B cell (primary cell): ENCODE data around the gene NKX6-2. TPM values are rescaled to one million over a fixed set of nuclear protein-coding genes. Genes with fewer than 3 reads are reported as not detected.

Source experiments
- ATAC-seq: fragments of 200-7000 bp; cut with Tn5 transposase; one replicate; pipeline ENCODE4 v1.10.0; 2021; ENCODE audit warnings: low read depth, mild to moderate bottlenecking, moderate number of reproducible peaks, moderate library complexity
- CTCF ChIA-PET: fragments of 350-600 bp; sonication (Branson Sonifier 250); formaldehyde crosslinking; loops from one replicate; lab custom pipeline; 2021; ENCODE audit warnings: antibody characterized with exemption, inconsistent platforms; lab: Charles Lee
- POLR2A ChIA-PET: fragments of 350-600 bp; sonication (Branson Sonifier 250); formaldehyde crosslinking; loops from one replicate; lab custom pipeline; 2021; ENCODE audit warnings: antibody characterized with exemption; lab: Charles Lee
- DNase-seq: peaks from one replicate; pipeline ENCODE4 v3.0.0; 2013
- H2AFZ ChIP-seq: 2 replicates; pipeline ENCODE4 v1.6.1; 2012; ENCODE audit warnings: mild to moderate bottlenecking, low read depth, low read length; ENCODE audit not compliant: insufficient read depth, poor library complexity, severe bottlenecking
- H3K27ac ChIP-seq, 2 donors: 1 replicate in 1 of 2; 2 replicates in 1 of 2; pipeline ENCODE4 v1.5.1; 2012 to 2013; ENCODE audit warnings: low read length in 2 of 2, mild to moderate bottlenecking in 2 of 2, moderate library complexity in 1 of 2
- H3K27me3 ChIP-seq, 4 experiments: fragments of 200-600 bp in 1 of 4; sonication (generic) in 1 of 4; replicated peaks in 1 of 4; 1 replicate in 2 of 4; 2 replicates in 2 of 4; pipeline versions ENCODE4 v1.6.1 to v1.7.0; 2013 to 2016; ENCODE audit warnings: low read length in 3 of 4, mild to moderate bottlenecking in 2 of 4, mixed read lengths in 1 of 4, moderate library complexity in 1 of 4; ENCODE audit not compliant: insufficient read depth in 4 of 4, control insufficient read depth in 3 of 4; ENCODE audit errors: control extremely low read depth in 1 of 4
- H3K36me3 ChIP-seq, 2 experiments: replicated peaks in 1 of 2; 1 replicate in 1 of 2; 2 replicates in 1 of 2; pipeline versions ENCODE4 v1.6.1 to v1.7.1; 2013; ENCODE audit warnings: low read length in 1 of 2; ENCODE audit not compliant: insufficient read depth in 2 of 2, control insufficient read depth in 1 of 2; ENCODE audit errors: control extremely low read depth in 1 of 2, extremely low read depth in 1 of 2
- H3K4me1 ChIP-seq, 2 donors: fragments of 200-600 bp in 1 of 2; sonication (generic) in 1 of 2; 1 replicate in 1 of 2; 2 replicates in 1 of 2; pipeline versions ENCODE4 v1.5.1 to v1.6.1; 2013 to 2017; ENCODE audit warnings: low read length in 2 of 2; ENCODE audit not compliant: control insufficient read depth in 2 of 2, insufficient read depth in 2 of 2
- H3K4me2 ChIP-seq: replicated peaks from 2 replicates; pipeline ENCODE3; 2012; ENCODE audit warnings: mild to moderate bottlenecking, low read depth, low read length; ENCODE audit not compliant: poor library complexity, severe bottlenecking
- H3K4me3 ChIP-seq, 5 experiments: fragments of 200-600 bp in 1 of 5; sonication (generic) in 1 of 5; 1 replicate in 3 of 5; 2 replicates in 2 of 5; pipeline versions ENCODE4 v1.5.1 to v1.7.0; 2011 to 2016; ENCODE audit warnings: low read length in 4 of 5, mild to moderate bottlenecking in 4 of 5, low read depth in 2 of 5, control low read depth in 1 of 5, moderate library complexity in 1 of 5; ENCODE audit not compliant: insufficient read depth in 1 of 5; ENCODE audit errors: control extremely low read depth in 1 of 5, extremely low read depth in 1 of 5
- H3K79me2 ChIP-seq: fragments of 200-600 bp; sonication (generic); one replicate; pipeline ENCODE4 v1.6.0; 2016; ENCODE audit warnings: low read length; ENCODE audit not compliant: control insufficient read depth, insufficient read depth
- H3K9ac ChIP-seq: fragments of 200-600 bp; sonication (generic); 2 replicates; pipeline ENCODE4 v1.6.1; 2017; ENCODE audit warnings: mild to moderate bottlenecking, low read length, moderate library complexity
- H3K9me3 ChIP-seq, 3 donors: one replicate each; pipeline versions ENCODE4 v1.6.1 to v1.7.1; 2013; ENCODE audit warnings: low read length in 2 of 3; ENCODE audit not compliant: control insufficient read depth in 2 of 3, insufficient read depth in 1 of 3; ENCODE audit errors: control extremely low read depth in 1 of 3
- H4K20me1 ChIP-seq: 2 replicates; pipeline ENCODE4 v1.6.0; 2012; ENCODE audit warnings: mild to moderate bottlenecking, low read length; ENCODE audit not compliant: insufficient read depth, control insufficient read depth, poor library complexity, severe bottlenecking
- H3K27ac Mint-ChIP-seq: one replicate; pipeline ENCODE4 v1.8.0; 2021; ENCODE audit warnings: mixed read lengths
- H3K27me3 Mint-ChIP-seq: one replicate; pipeline ENCODE4 v1.8.0; 2021; ENCODE audit warnings: mixed read lengths
- H3K4me1 Mint-ChIP-seq: one replicate; pipeline ENCODE4 v1.8.0; 2021; ENCODE audit warnings: mixed read lengths
- H3K4me3 Mint-ChIP-seq: one replicate; pipeline ENCODE4 v1.8.0; 2021; ENCODE audit warnings: mixed read lengths
- H3K9me3 Mint-ChIP-seq: one replicate; pipeline ENCODE4 v1.8.0; 2022; ENCODE audit warnings: mixed read lengths; ENCODE audit not compliant: insufficient read depth
- EZH2 ChIP-seq: IDR thresholded peaks from 2 replicates; pipeline ENCODE4 v1.6.1; 2012; ENCODE audit warnings: borderline replicate concordance, low read depth, mild to moderate bottlenecking, moderate library complexity, low read length; ENCODE audit not compliant: insufficient read depth, poor library complexity, severe bottlenecking
- WGBS: methylation state at CpG from one replicate; pipeline ENCODE4 v1.1.5; 2013; ENCODE audit warnings: missing lambda C conversion rate; ENCODE audit not compliant: insufficient coverage; 5-methylcytosine and 5-hydroxymethylcytosine counted together
- intact Hi-C: fragments of 100-400 bp; cut with micrococcal nuclease; formaldehyde crosslinking; loops from one replicate; pipeline ENCODE4 v1.10.0; 2022
- polyA plus RNA-seq: library from polyadenylated mRNA; depleted of rRNA; stranded (reverse); fragments of >200 nt; gene quantifications from 2 replicates; pipeline ENCODE4 v1.2.3, GENCODE V29; 2012
- total RNA-seq, 2 donors: library from RNA; stranded (reverse); fragments of 120-200 nt in 1 of 2; gene quantifications; 1 replicate in 1 of 2; 2 replicates in 1 of 2; pipeline versions ENCODE4 v1.2.3 to v1.2.4, GENCODE V29; 2013 to 2022
- TF ChIP-seq, protein P1 (sequence below): fragments of 200-600 bp; IDR thresholded peaks from one replicate; pipeline ENCODE4 v1.8.0; 2022; ENCODE audit warnings: antibody characterized with exemption, mild to moderate bottlenecking

Gene NKX6-2
- total and polyA plus RNA-seq, 2 donors (not counting 1 experiment from before 2014, with no cell fraction given): not detected

DNA sequence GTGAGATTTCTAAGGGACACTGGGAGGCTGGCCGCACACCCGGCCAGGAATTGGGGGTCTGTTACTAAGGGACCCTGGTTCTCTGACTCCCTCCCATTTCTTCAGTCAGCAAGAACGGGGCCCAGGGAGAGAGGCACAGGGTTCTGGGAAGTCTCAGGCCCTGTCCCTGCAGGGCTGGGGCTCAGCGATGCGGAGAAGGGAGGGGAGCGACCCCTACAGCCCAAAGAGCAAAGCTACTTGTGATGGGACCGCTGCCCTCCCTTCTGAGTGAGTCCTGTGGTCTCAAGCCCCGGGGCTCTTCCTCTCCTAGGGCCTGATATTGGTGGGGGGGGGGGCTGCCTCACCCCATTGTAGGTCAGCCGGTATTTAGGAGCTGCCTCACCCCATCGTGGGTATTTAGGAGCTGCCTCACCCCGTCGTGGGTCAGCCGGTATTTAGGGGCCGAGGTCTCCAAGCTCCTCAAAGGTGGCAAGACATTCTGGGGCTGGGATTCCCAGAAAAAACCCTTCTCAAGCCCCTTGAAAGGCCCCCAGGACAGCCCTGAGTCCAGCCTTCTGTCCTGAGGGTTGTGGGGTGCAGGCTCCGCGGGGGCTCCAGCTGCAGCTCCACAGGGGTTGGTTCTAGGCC is 16.9 kb upstream of the NKX6-2 start:
- no peak overlapping the region for H3K9ac ChIP-seq
- H3K9me3 ChIP-seq: peaks cover 0 to 9% (median 3%) of the 10 kb centered on the region in 3 donors
- H3K4me1 Mint-ChIP-seq: no peaks in the 10 kb centered on the region
- intact Hi-C loops: no loop called here
- H3K4me2 ChIP-seq: no peak overlapping the region
- no peak overlapping the region for H3K4me3 Mint-ChIP-seq
- ATAC-seq (no peak), DNase-seq (no peak)
- no peaks in the 10 kb centered on the region for H3K4me1 ChIP-seq
- H3K27me3 Mint-ChIP-seq: peaks cover 6% of the 10 kb centered on the region
- H3K27ac ChIP-seq: no peak overlapping the region
- TF ChIP-seq, protein P1, sequence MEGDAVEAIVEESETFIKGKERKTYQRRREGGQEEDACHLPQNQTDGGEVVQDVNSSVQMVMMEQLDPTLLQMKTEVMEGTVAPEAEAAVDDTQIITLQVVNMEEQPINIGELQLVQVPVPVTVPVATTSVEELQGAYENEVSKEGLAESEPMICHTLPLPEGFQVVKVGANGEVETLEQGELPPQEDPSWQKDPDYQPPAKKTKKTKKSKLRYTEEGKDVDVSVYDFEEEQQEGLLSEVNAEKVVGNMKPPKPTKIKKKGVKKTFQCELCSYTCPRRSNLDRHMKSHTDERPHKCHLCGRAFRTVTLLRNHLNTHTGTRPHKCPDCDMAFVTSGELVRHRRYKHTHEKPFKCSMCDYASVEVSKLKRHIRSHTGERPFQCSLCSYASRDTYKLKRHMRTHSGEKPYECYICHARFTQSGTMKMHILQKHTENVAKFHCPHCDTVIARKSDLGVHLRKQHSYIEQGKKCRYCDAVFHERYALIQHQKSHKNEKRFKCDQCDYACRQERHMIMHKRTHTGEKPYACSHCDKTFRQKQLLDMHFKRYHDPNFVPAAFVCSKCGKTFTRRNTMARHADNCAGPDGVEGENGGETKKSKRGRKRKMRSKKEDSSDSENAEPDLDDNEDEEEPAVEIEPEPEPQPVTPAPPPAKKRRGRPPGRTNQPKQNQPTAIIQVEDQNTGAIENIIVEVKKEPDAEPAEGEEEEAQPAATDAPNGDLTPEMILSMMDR: no peak
- TF ChIP-seq EZH2: no peak
- H3K79me2 ChIP-seq: no peaks in the 10 kb centered on the region
- 90% methylated on average over 13 of the region's 16 CpGs for WGBS
- no peak overlapping the region for H3K27ac Mint-ChIP-seq
- H2AFZ ChIP-seq: no peak overlapping the region
- CTCF ChIA-PET: no interaction called here
- no peak overlapping the region for H3K4me3 ChIP-seq
- H3K27me3 ChIP-seq: no peaks in the 10 kb centered on the region
- no peaks in the 10 kb centered on the region for H3K9me3 Mint-ChIP-seq
- POLR2A ChIA-PET: no interaction called here
- no peaks in the 10 kb centered on the region for H3K36me3 ChIP-seq
- H4K20me1 ChIP-seq: no peaks in the 10 kb centered on the region

DNA sequence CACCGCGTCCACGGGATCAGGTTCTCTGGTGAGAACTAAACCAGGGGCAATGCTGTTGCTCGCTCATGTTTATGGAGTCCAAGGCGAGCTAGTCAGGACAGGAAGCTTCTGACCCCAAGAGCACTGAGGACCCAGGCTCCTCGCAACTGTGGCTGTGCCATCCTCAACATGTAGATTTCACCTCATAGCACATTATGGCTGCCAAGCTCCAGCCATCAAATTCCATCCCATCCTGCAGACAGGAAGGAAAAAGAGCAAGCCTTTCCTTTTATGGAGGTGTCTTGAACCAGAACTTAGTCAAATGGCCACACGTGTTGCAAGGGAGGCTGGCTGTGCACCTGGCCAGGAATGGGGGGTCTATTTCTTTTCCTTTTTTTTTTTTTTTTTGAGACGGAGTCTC is 16.1 kb upstream of the NKX6-2 start:
- Histone ChIP-seq H3K36me3 (no peaks in the 10 kb centered on the region), H4K20me1 (no peaks in the 10 kb centered on the region), H3K27ac (no peak overlapping the region), H3K9me3 (peaks cover 0 to 9% (median 3%) of the 10 kb centered on the region in 3 donors), H3K4me2 (no peak overlapping the region), H2AFZ (no peak overlapping the region), H3K27me3 (no peaks in the 10 kb centered on the region), H3K4me1 (no peaks in the 10 kb centered on the region), H3K79me2 (no peaks in the 10 kb centered on the region), H3K9ac (no peak overlapping the region), H3K4me3 (no peak overlapping the region)
- H3K27ac Mint-ChIP-seq: no peak overlapping the region
- ChIA-PET POLR2A (no interaction called here), CTCF (no interaction called here)
- no peak overlapping the region for H3K4me3 Mint-ChIP-seq
- ATAC-seq (no peak), DNase-seq (no peak)
- peaks cover 6% of the 10 kb centered on the region for H3K27me3 Mint-ChIP-seq
- no peaks in the 10 kb centered on the region for H3K9me3 Mint-ChIP-seq
- 87% methylated on average over 6 of the region's 8 CpGs for WGBS
- H3K4me1 Mint-ChIP-seq: no peaks in the 10 kb centered on the region
- intact Hi-C loops: no loop called here
- TF ChIP-seq EZH2: no peak
